Measurements from ENCODE around the gene CLCF1. TPM values are rescaled to one million over a fixed set of nuclear protein-coding genes. Genes with fewer than 3 reads are reported as not detected.

Gene CLCF1
- total RNA-seq, 4 donors from 2014 or later: 1.1 to 4.1 (median 3.8) TPM

DNA sequence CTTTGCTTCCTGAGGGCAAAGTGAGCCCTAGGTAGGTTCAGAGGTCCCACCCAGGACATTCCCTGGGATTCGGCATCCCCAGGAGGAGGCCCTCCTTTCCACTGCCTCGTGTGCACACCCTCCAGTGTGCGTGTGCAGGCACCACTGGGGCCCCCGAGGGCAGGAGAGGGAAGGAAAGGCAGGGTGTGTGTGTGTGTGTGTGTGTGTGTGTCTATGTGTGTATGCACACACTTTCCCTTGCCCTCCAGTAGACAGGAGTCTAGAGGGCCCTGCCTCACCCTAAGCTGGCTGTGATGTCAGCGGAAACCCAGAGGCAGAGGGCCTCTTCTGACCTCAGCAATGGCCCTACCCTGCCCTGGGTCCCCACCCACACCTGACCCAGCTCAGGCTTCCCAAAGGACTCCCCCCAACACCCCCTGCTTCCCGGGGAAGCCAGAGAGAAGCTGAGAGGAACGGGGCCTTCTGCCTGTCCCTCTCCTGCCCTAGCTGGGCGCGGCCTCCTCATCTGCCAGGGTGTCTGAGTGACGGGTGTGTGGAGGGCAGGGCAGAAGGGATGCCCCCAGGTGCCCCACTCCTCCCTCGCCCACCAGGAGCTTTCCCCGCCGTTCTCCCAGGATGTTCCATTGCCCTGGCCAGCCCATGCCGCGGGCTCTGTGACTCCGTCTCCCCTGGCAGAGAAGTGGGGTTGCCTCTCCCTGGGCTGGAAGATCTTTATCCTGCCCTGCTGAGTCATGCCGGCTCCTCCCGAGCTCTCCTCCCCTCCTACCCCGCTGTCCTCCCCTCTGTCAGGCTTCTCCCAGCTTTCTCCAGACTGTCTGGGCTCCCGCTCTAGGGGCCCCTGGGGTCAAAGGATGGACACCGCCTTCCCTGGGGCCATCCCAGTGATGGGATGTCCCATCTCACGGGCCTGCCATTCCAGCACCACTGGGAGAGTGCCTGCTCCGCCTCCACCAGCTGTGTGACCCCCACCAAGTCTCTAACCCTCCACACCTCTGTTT lies 6.0 kb upstream of the CLCF1 start:
- TF ChIP-seq, protein P1, sequence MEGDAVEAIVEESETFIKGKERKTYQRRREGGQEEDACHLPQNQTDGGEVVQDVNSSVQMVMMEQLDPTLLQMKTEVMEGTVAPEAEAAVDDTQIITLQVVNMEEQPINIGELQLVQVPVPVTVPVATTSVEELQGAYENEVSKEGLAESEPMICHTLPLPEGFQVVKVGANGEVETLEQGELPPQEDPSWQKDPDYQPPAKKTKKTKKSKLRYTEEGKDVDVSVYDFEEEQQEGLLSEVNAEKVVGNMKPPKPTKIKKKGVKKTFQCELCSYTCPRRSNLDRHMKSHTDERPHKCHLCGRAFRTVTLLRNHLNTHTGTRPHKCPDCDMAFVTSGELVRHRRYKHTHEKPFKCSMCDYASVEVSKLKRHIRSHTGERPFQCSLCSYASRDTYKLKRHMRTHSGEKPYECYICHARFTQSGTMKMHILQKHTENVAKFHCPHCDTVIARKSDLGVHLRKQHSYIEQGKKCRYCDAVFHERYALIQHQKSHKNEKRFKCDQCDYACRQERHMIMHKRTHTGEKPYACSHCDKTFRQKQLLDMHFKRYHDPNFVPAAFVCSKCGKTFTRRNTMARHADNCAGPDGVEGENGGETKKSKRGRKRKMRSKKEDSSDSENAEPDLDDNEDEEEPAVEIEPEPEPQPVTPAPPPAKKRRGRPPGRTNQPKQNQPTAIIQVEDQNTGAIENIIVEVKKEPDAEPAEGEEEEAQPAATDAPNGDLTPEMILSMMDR (IDR thresholded peaks at IDR 0.05; ENCODE audit: low read depth): no peak

DNA sequence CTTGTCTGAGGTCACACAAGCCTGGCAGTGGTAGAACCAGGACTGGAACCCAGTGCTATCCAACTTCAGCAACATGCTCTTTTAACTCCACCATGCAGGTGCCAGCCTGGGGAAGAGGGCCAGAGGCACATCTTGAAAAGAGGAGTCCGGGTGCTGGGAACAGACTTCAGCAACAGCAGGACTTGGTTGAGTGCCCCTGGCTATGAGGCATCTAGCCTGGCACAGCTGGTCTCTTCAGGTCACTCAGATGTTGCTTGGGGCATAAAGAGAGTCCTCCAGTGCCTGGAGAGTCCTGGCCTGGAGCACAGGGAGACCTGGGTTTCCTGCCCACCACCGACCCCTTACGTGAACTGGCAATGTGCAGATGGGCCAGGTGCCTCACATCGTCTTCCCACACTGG lies 5.1 kb upstream of the CLCF1 start:
- TF ChIP-seq, protein P1 (IDR thresholded peaks at IDR 0.05; ENCODE audit: low read depth): no peak

GRCh38 chr11:67376873-67377808 lies 3.7 kb upstream of the CLCF1 start:
- TF ChIP-seq, protein P1 (IDR thresholded peaks at IDR 0.05; ENCODE audit: low read depth): no peak

- TF ChIP-seq, protein P1 (IDR thresholded peaks at IDR 0.05; ENCODE audit: low read depth): no peak
Measured at GRCh38 chr11:67376063-67376820, 2.8 kb upstream of the CLCF1 start.

DNA sequence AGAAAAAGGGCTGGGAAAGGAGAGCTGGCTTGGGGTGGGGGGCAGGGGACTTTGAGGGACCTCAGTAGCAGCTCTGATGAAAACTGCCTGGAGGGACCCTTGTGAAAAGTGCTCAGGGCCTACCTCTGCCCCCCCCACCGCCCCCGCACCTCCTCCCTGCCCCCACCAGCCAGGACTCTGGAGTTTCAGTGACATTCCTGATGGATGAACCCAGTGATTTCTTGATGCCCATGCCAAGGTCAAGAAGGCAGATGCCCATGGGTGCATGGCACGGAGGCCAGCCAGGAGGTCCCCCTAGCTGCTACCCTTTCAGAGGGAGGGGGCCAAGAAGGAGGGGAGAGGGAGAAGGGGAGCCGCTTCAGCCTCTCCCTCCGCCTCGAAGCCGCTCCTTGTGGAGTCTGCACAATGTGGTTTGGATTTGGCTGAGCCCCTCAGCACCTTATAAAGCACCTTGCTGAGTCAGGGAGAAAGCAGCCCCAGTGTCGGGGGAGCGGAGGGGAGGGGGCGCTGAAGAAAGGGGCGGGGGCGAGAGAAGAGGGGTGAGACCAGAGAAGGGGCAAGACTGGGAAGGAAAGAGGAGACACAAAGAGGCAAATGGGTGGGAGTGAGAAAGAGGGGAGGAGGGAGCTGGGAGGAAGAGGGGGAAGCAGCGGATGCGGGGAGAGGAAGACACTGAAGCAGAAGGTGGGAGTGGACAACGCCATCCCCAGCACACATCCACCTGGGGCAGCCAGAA lies 2.1 kb upstream of the CLCF1 start:
- TF ChIP-seq, protein P1 (IDR thresholded peaks at IDR 0.05; ENCODE audit: low read depth): no peak

DNA sequence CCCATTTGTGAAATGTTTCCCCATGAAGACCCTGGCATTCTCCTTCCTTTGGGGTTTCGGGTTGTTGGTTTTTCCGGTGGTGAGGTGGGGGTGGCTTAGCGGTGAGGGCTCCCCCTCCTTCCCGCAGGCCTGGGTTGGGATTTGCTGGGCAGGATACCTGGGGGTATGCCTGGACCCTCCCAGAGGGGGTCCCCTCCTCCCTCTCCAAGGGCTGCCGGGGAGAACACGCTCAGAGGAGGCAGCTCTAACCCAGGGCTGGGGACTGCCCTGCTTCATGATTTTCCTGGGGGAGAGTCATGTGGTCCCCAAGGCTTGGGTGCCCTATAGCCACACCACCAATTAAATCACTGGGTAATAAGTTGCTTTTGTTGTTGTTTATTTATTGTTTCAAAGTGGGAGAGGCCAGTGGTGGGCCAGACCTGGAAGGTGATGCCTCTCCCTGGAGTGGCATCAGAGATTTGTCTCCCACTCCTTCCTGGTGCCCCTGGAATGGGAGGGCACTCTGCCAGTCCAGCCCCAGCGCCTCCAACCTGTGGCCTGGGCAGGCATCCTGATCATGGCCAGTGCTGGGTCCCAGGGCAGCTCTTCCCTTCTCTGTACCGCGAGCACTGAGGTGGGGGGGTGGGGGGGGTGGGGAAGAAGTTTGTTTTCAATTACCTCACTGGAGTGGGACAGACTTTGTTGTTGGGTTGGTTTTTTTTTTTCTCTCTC lies 1.3 kb upstream of the CLCF1 start:
- TF ChIP-seq, protein P1 (IDR thresholded peaks at IDR 0.05; ENCODE audit: low read depth): no peak
